ENCODE data around the gene PLXDC1. TPM values are rescaled to one million over a fixed set of nuclear protein-coding genes. Genes with fewer than 3 reads are reported as not detected.

PLXDC1 gene
- total RNA-seq, 3 donors from 2014 or later, result 11.8 to 37.7 (median 23.1) TPM

DNA sequence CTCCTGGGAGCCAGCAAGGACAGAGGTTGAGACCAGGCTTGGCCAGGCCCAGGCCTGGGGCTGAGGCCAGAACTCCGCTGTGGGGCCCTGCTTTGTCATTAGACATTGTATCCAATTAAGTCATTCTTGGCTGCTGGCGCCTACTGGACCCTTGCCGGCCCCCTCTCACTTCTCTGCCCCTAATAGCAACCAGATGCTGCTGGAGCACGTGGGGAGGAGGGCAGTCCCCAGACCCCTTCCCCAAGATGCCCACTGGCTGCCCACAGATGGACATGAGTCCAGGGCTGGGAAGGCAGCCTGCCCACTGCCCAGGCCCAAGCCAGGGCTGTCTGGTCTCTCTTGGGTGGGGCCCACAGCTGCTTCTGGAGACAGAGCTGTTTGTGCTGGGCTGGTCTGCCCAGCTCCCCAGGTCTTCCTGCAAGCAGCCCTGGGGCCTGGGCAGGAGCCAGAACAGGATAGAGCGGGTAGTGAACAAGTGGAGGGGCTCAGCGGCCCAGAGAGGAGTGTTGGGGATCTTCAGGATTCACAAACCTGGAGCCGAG is 7.8 kb downstream of the PLXDC1 start:
- H3K27me3 ChIP-seq, result no peaks in the 10 kb centered on the region
- peaks cover 6 to 8% of the 10 kb centered on the region in 2 donors for H3K4me1 ChIP-seq
- no peaks in the 10 kb centered on the region for H3K9me3 ChIP-seq
- peak overlapping the region; percentile 91 to 96 for H3K27ac ChIP-seq
- TF ChIP-seq POLR2AphosphoS5 (IDR thresholded peaks at IDR 0.05), result no peak
- no peak for TF ChIP-seq POLR2A (IDR thresholded peaks at IDR 0.05)
- TF ChIP-seq, protein P1, sequence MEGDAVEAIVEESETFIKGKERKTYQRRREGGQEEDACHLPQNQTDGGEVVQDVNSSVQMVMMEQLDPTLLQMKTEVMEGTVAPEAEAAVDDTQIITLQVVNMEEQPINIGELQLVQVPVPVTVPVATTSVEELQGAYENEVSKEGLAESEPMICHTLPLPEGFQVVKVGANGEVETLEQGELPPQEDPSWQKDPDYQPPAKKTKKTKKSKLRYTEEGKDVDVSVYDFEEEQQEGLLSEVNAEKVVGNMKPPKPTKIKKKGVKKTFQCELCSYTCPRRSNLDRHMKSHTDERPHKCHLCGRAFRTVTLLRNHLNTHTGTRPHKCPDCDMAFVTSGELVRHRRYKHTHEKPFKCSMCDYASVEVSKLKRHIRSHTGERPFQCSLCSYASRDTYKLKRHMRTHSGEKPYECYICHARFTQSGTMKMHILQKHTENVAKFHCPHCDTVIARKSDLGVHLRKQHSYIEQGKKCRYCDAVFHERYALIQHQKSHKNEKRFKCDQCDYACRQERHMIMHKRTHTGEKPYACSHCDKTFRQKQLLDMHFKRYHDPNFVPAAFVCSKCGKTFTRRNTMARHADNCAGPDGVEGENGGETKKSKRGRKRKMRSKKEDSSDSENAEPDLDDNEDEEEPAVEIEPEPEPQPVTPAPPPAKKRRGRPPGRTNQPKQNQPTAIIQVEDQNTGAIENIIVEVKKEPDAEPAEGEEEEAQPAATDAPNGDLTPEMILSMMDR (IDR thresholded peaks at IDR 0.05), result no peak
- DNase-seq (ENCODE audit: low spot score in 2 of 2), result no peak
- H3K36me3 ChIP-seq, result no peaks in the 10 kb centered on the region
- intact Hi-C loops (cut with DNase I; ENCODE audit: low total_unique reads), result no loop called here
- no peak overlapping the region for H3K4me3 ChIP-seq

DNA sequence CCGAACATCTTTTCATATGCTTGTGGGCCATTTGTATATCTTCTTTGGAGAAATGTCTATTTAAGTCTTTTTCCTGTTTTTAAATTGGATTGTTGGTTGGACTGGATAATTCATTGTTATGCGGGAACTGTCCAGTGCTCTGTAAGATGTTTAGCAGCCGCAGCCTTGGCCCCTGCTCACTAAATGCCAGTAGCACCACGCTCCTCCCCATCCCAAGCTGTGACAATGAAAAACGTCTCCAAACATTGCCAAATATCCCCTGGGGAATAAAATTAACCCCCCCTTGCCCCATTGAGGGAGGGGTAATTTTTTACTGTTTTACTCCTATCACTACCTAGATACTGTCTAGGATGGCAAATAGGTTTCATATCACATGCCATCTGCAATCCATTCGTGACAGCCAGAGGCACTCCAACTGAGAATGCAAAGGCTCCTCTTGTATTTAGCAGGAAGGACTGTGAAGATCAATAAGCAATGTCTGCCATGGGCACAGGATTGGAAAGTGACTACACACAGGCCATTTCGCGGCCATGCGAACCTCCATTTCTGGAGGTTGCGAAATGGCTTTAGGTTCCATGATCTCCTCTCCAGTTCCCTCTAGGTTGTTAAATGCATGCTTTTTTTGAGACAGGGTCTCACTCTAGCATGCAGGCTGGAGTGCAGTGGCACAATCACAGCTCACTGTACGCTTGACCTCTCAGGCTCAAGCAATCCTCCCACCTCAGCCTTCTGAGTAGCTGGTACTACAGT is 9.3 kb downstream of the PLXDC1 start:
- DNase-seq (ENCODE audit: low spot score in 2 of 2), result no peak
- no peaks in the 10 kb centered on the region for H3K36me3 ChIP-seq

DNA sequence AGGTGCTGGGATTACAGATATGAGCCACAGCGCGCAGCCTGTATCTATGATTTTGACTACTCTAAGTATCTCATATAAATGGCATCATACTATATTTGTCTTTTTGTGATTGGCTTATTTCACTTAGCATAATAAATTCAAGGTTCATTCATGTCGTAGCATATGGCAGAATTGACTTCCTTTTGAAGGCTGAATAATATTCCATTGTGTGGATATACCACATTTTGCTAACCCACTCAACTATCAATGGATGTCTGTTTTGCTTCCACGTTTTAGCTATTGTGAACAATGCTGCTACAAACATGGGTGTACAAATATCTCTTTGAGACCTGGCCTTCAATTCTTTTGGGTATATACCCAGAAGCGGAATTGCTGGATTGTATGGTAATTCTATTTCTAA is 10.1 kb downstream of the PLXDC1 start:
- Histone ChIP-seq H3K36me3 (no peaks in the 10 kb centered on the region), H3K4me3 (no peak overlapping the region), H3K9me3 (no peaks in the 10 kb centered on the region), H3K4me1 (peaks cover 6 to 8% of the 10 kb centered on the region in 2 donors), H3K27ac (no peak overlapping the region), H3K27me3 (no peaks in the 10 kb centered on the region)
- intact Hi-C loops (cut with DNase I; ENCODE audit: low total_unique reads), result no loop called here
- TF ChIP-seq, protein P1 (IDR thresholded peaks at IDR 0.05), result no peak
- TF ChIP-seq POLR2A (IDR thresholded peaks at IDR 0.05) (no peak), POLR2AphosphoS5 (IDR thresholded peaks at IDR 0.05) (no peak)
- DNase-seq (ENCODE audit: low spot score in 2 of 2), result no peak

More for the DNA sequence above, 9.3 kb downstream of the PLXDC1 start:
- intact Hi-C loops (cut with DNase I; ENCODE audit: low total_unique reads), result no loop called here
- Histone ChIP-seq H3K27me3 (no peaks in the 10 kb centered on the region), H3K27ac (no peak overlapping the region), H3K4me1 (peaks cover 6 to 8% of the 10 kb centered on the region in 2 donors), H3K4me3 (no peak overlapping the region), H3K9me3 (no peaks in the 10 kb centered on the region)
- TF ChIP-seq POLR2A (IDR thresholded peaks at IDR 0.05) (no peak), POLR2AphosphoS5 (IDR thresholded peaks at IDR 0.05) (no peak)
- TF ChIP-seq, protein P1 (IDR thresholded peaks at IDR 0.05), result no peak

- TF ChIP-seq, protein P1 (IDR thresholded peaks at IDR 0.05), result no peak
- no peak for TF ChIP-seq POLR2A (IDR thresholded peaks at IDR 0.05)
- TF ChIP-seq POLR2AphosphoS5 (IDR thresholded peaks at IDR 0.05), result no peak
Measured at GRCh38 chr17:39139561-39139960, 11.9 kb downstream of the PLXDC1 start.

GRCh38 chr17:39139161-39139511 is 12.3 kb downstream of the PLXDC1 start:
- DNase-seq (ENCODE audit: low spot score in 2 of 2), result no peak
- H3K4me3 ChIP-seq, result no peak overlapping the region
- peak overlapping the region; percentile 68 to 83 for H3K27ac ChIP-seq
- no peaks in the 10 kb centered on the region for H3K36me3 ChIP-seq
- no peaks in the 10 kb centered on the region for H3K27me3 ChIP-seq
- peaks cover 2 to 3% of the 10 kb centered on the region in 2 donors for H3K4me1 ChIP-seq
- intact Hi-C loops (cut with DNase I; ENCODE audit: low total_unique reads), result no loop called here
- H3K9me3 ChIP-seq, result no peaks in the 10 kb centered on the region
- TF ChIP-seq POLR2A (IDR thresholded peaks at IDR 0.05) (no peak), POLR2AphosphoS5 (IDR thresholded peaks at IDR 0.05) (peak in 1 of 3 donors; percentile 8)
- TF ChIP-seq, protein P1 (IDR thresholded peaks at IDR 0.05), result no peak

More at GRCh38 chr17:39139561-39139960, 11.9 kb downstream of the PLXDC1 start:
- Histone ChIP-seq H3K9me3 (no peaks in the 10 kb centered on the region), H3K4me3 (no peak overlapping the region), H3K27ac (peak overlapping the region; percentile 68 to 83), H3K36me3 (no peaks in the 10 kb centered on the region), H3K4me1 (peaks cover 4 to 6% of the 10 kb centered on the region in 2 donors), H3K27me3 (no peaks in the 10 kb centered on the region)
- DNase-seq (ENCODE audit: low spot score in 2 of 2), result no peak
- intact Hi-C loops (cut with DNase I; ENCODE audit: low total_unique reads), result no loop called here
